Right hindlimb (tissue), 1 donor: Measurements from ENCODE around the gene HFM1.
A peak's percentile ranks its signal among the peaks of the same experiment; 100 is the strongest.
"Not testable (repeated sequence)": the region's sequence is repeated elsewhere in the genome, so short reads cannot be mapped to it uniquely, and the experiment has no call there.

Experiments used
- DNase-seq: peaks from one replicate; pipeline ENCODE4 v3.0.0-alpha.2; 2018

The HFM1 gene

DNA sequence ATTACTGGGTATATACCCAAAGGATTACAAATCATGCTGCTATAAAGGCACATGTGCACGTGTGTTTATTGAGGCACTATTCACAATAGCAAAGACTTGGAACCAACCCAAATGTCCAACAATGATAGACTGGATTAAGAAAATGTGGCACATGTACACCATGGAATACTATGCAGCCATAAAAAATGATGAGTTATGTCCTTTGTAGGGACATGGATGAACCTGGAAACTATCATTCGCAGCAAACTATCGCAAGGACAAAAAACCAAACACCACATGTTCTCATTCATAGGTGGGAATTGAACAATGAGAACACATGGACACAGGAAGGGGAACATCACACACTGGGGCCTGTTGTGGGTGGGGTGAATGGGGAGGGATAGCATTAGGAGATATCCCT lies 32.4 kb downstream of the HFM1 start:
- DNase-seq, result not testable (repeated sequence)

DNA sequence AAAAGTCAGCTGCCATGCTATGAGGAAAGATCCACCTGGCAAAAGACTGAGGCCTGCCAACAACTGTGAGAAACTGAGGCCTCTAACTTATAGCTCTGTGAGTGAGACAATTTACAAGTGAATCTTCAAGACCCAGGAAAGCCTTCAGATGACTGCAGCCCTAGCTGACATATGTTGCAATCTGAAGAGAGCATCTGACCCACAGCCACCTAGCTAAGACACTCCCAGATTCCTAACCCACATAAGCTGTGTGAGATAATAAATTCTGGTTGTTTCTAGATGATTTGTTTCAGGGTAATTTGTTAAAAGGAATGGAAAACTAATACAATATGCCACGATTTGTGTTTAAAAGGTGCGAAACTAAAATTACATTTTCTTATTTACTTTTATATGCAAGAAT lies 55.1 kb downstream of the HFM1 start:
- DNase-seq, result no peak

DNA sequence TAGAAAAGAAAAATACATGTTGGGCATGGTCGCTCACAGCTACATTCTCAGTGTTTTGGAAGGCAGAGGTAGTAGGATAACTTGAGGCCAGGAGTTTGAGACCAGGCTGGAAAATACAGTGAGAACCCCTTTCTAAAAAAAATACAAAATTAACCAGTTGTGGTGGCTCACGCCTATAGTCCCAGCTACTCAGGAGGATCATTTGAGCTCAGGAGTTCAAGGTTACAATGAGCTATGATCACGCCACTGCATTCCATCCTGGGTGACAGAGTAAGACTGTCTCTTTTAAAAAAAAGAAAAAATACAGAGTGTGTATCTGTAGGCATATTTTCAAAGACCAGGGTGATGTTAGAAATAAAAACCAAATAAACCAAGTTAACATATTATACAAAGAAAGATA lies 57.8 kb downstream of the HFM1 start:
- DNase-seq, result no peak

DNA sequence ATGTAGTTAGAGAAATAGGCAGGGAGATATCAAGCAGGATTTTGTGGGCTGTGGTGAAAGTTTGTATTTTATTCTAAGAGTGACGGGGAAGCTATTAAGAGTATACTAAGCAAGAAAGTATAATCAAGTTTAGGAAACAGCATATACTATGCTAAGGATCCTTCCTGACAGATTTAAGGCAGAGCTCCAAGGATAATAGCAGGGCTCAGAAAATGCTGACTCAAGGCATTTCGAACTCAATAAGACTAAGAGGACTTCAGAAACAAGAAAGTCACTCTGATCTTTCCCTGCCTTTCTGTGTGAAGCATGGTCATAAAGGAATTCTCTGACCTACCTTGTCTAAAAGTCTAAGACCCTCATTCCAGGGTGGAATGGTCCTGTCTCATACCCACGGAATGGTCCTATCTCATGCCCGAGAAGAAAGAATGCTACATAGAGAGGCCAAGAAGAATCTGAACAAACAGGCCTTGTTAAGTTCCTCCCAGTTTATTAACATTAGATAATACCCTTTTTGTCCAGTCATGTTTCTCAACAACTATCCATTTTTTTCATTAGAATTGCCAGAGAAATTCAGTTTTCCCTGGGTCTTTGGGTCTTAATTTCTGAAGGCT lies 59.1 kb downstream of the HFM1 start:
- DNase-seq, result no peak

DNA sequence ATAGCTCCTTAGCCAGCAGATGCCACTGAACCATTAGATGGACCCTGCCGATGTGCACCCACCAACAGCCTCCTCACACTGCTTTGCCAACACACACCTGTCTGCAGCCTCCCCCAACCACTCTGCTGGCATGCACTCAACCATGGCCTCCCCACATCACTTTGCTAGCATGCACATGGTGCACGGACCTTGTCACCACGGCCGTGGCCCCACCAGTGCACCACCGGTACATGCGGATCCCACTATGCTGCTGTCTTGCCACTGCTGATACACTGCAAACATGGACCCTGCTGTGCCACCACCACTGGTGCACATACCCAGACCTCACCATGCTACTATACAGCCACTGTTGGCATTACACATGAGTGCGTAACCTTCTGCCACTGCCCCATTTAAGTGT lies 66.1 kb downstream of the HFM1 start:
- no peak for DNase-seq

DNA sequence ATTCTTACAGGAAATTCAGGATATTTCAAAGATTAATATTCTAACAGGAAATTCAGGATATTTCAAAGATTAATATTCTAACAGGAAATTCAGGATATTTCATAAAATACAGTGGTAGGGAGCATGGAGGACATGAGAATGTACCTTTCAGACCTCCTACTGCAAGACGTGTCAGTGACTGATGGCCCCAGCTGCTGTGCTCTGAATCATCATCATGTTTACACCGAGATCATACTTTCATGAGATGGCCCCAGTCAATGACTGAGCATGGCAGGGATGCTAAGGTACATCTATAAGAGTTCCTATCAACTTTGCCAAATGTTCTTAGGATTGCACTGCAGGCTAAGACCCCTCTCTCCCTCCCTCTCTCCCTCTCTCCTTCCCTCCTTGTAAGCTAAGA lies 69.0 kb downstream of the HFM1 start:
- no peak for DNase-seq

DNA sequence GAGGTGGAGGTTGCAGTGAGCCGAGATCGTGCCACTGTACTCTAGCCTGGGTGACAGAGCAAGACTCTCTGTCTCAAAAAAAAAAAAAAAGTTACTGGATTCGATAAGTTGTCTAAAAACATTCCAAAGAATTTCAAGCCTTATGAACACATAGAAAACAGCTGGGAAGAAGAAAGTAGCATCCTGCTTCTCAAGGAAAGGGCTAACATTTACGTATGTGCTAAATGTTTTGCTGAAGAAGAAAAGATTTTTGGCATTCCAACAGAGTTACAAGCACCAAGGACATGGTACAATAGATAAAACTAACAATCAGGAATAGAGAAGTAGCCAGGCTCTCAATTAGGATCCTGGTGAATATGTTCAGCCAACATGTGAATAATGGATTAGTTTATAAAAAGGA lies 69.8 kb downstream of the HFM1 start:
- DNase-seq, result no peak

DNA sequence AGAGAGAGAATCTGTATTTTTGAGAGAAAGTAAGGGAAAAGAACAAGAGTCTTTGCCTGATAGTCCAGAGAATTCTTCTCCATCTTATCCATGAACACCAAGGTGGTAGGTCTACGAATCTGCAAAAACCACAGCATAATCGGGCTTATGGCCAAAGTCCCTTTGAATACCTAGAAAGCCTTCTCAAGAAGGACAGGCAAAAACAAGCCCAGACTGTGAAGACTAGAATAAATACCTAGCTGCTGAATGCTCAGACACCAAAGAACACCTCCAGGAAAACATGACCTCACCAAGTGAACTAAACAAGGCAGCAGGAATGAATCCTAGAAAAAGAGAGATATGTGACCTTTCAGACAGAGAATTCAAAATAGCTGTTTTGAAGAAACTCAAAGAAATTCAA lies 79.2 kb downstream of the HFM1 start:
- no peak for DNase-seq

DNA sequence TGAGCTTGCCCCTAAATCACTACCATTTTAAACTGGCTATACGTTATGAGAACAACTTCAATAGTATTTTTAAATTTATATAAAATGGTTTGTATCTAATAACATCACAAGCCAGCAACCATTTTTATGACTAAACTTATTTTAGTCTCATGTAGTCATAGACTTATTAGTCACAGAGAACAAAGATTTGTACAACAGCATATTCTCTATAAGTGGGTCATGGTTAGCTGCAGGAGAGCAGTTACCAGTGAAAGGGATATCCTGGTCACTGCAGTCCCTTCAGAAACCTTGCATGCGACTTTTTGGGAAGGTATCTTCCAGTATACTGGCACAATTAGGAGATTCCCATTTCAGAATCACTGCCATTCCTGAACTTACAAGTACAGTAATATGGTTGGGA lies 90.0 kb downstream of the HFM1 start:
- DNase-seq, result no peak

DNA sequence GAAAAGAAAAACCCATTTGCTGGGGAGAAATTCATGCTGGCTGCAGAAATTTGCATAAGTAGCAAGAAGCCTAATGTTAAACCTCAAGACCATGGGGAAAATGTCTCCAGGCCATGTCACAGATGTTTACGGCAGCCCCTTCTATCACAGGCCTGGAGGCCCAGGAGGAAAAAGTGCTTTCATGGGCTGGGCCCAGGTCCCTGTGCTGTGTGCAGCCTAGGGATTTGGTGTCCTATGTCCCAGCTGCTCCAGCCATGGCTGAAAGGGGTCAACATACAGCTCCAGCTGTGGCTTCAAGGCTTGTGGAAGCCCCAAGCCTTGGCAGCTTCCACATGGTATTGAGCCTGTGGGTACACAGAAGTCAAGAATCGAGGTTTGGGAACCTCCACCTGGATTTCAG lies 93.0 kb downstream of the HFM1 start:
- no peak for DNase-seq

DNA sequence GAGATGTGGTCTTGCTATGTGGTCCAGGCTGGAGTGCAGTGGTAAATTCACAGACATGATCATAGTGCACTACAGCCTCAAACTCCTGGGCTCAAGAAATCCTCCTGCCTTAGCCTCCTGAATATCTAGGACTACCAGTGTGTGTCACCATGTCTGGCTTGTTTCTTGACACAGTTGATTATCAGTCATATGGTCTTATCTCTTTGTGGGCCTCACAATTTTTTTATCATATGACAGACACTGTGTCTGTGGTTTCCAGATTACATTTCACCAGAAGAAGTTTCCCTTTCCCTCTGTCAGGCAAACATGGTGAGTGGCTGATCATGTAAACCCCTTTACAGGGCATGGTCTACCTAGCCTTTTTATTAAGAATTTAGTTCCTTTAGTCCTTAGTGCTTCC lies 96.1 kb downstream of the HFM1 start:
- DNase-seq, result no peak

DNA sequence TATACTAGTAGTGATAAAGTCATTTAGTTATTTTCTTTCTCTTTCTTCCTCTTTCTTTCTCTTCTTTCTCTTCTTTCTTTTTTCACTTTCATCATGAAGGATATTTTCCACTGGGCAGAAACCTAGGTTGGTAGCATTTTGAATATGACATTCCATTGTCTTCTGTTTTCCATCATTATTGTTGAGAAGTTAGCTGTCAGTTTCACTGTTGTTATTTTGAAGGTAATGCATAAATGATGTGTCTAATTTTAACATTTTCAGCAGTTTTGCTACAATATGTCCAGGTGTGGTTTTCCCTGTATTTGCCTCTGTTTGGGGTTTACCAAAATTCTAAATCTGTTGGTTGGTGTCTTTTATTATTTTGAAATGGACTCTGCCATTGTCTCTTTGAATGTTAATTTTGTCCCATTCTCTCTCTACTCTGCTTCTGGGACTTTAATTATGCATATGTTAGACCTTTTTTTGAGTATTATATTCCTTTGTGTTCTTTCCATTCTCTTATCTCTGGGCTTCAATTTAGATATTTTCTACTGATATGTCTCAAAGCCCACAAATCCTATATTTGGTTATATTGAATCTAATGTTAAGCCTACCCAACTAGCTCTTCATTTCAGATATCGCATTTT lies 96.7 kb downstream of the HFM1 start:
- no peak for DNase-seq

DNA sequence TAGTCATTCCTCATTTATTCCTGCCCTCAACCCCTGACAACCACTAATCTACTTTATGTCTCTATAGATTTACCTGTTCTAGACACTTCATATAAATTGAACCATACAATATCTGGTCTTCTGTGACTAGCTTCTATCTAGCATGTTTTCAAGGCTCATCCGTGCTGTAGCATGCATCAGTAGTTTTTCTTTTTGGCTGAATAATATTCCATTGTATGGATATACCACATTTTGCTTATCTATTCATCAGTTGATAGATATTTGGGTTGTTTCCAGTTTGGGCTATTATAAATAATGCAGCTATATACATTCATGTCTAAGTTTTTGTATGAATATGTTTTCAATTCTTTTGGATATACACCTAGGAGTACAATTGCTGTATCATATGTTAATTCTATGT lies 101.5 kb downstream of the HFM1 start:
- DNase-seq, result no peak

DNA sequence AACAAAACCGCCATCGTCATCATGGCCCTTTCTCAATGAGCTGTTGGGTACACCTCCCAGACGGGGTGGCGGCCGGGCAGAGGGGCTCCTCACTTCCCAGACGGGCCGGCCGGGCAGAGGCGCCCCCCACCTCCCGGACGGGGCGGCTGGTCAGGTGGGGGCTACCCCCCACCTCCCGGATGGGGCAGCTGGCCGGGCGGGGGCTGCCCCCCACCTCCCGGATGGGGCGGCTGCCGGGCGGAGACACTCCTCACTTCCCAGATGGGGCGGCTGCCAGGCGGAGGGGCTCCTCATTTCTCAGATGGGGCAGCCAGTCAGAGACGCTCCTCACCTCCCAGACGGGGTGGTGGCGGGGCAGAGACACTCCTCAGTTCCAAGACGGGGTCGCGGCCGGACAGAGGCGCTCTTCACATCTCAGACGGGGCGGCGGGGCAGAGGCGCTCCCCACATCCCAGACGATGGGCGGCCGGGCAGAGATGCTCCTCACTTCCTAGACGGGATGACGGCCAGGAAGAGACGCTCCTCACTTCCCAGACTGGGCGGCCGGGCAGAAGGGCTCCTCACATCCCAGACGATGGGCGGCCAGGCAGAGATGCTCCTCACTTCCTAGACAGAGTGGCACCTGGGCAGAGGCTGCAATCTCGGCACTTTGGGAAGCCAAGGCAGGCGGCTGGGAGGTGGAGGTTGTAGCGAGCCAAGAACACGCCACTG lies 115.6 kb downstream of the HFM1 start:
- not testable (repeated sequence) for DNase-seq

DNA sequence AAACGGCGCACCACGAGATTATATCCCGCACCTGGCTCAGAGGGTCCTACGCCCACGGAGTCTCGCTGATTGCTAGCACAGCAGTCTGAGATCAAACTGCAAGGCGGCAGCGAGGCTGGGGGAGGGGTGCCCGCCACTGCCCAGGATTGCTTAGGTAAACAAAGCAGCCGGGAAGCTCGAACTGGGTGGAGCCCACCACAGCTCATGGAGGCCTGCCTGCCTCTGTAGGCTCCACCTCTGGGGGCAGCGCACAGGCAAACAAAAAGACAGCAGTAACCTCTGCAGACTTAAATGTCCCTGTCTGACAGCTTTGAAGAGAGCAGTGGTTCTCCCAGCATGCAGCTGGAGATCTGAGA lies 117.7 kb downstream of the HFM1 start:
- DNase-seq, result not testable (repeated sequence)

DNA sequence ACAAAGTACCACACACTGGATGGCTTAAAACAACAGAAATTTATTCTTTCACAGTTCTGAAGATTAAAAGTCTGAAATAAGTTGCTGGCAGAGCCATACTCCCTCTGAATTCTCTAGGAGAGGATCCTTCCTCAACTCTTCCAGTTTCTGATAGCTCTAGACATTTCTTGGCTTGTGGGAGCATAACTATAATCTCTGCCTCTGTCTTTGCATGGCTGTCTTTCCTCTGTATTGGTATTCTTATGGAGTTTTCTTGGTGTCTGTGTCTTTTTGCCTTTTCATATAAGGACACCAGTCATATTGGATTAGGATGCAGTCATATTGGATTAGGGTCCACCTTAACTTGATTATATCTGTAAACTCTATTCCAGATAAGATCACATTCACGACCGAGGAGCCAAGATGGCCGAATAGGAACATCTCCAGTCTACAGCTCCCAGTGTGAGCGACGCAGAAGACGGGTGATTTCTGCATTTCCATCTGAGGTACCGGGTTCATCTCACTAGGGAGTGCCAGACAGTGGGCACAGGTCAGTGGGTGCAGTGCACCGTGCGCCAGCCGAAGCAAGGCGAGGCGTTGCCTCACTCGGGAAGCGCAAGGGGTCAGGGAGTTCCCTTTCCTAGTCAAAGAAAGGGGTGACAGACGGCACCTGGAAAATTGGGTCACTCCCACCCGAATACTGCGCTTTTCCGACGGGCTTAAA lies 118.2 kb downstream of the HFM1 start:
- DNase-seq, result not testable (repeated sequence)

DNA sequence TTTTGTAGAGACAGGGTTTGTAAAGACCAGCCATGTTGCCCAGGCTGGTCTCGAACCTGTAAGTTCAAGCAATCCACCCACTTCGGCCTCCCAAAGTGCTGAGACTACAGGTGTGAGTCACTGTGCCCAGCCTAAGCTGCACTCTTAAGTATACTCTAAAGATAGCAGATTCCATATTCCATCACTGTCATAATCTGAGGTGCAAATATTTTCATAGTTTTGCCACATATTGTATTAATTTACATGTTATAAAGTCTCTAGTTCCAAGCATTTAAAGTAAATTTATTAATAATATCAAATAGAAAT lies 121.3 kb downstream of the HFM1 start:
- no peak for DNase-seq

DNA sequence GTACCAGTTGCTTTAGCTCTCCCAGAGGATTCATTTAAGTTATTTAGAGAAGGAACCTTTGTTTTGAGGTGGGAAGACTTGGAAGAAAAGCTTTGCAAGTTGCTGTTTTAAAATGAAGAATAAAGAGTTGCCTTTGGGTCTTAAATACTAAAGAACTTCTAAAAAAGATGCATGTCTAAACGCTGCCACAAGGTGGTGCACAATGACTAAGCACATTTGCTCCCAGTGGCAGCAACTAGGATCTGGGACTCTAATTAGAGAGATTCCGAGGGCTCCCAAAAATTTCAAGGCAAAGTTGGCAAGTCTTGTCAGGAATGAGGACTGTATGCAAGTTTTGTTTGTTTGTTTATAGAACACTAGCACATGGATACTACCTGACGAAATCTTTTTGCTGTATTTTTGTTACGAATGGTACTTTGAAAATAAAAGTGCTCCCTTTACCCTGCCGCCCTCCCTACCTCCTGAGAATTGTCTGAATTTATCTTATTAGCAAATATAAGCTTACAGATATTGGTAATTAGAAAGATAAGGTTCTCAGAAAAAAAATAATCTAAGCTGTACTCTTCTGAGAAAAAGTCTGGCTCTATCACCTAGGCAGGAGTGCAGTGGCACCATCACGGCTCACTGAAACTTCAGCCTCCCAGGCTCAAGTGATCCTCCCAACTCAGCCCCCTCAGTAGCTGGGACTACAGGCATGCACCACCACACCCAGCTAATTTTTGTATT lies 121.8 kb downstream of the HFM1 start:
- DNase-seq, result peak; percentile 60

DNA sequence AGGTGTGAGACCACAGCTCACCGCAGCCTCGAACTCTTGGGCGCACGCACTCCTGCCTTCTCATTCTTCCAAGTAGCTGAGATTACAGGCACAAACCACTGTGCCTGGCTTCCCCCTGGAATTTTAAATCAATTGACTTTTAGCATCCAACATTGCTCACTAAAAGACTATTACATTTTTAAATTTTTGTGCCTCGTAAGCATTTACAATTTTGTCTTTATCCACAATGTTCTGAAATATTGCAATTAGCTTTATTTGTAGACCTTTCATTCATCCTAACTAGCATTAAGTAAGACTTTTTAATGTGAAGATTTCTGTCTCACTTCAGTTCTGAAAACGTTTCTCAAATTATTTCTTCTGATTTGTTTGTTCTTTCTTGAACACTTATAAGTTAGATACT lies 122.9 kb downstream of the HFM1 start:
- no peak for DNase-seq

DNA sequence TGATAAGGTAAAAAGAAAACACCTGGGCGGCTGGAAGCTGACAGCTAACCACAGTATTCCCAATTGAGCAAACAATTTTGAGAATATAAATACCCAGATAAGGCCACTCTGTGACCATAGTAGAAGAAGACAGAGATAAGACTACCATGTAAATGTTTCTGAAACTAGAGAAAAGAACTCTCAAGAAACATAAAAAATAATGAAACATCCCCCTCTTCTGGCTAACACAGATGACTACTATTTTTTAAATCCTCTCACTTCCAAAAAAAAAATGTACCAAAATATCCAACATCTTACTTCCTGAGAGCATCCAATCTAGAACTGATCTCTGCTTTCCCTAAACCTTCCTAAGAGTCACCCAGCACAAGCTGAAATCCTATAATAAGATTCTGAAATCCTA lies 125.9 kb downstream of the HFM1 start:
- no peak for DNase-seq

DNA sequence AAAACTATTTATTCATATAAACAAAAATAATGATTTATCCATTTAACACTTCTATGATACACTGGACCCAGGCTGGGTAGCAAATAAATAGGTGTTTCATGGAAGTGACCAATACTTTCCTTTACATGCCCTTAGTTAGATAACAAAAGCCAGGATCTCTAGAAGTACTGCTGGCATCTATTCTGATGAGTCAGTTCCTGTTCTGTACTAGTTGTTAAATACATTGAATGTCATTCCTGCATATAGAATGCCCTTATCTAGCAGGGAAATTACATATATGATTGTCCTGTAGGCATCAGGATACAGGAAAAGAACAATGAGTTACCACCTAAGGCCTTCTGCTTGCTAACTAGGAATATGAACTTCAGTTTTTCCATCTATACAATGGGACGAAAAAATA lies 130.8 kb downstream of the HFM1 start:
- DNase-seq, result no peak

DNA sequence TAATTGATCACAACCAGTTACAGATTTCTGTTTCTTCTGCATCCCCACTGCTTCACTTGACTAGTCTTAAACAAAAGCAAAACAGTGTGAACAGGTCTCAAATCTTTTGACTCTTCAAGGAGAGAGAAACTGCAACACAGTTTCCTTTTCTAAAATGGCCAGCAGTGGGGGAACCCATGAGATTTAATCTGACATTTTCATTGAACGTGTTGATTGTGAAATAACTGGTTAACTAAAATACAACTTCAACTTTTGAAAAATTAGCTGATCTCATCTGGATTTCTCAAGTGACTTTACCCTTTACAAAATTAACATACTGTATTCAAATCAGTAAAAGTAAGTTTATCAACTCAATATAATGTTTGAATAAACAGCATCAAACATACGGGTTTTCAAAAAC lies 143.0 kb downstream of the HFM1 start:
- no peak for DNase-seq

DNA sequence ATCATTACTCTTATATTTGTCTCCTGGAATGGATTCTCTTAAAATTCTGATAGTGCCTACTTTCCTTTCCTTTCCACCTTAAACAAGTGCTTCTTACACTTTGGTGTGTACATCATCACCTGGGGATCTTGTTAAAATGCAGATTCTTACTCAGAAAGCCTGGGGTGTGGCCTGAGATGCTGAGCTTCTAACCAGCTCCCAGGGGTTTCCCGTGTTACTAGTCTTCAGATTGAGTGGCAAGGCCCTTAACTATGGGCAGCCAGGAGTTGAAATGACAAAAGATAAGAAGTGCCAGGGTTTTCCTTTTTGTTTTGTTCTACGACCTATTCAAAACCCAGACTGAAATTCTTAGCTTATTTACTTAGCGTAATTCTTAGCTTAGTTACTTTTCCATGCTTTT lies 159.2 kb downstream of the HFM1 start:
- DNase-seq, result no peak

DNA sequence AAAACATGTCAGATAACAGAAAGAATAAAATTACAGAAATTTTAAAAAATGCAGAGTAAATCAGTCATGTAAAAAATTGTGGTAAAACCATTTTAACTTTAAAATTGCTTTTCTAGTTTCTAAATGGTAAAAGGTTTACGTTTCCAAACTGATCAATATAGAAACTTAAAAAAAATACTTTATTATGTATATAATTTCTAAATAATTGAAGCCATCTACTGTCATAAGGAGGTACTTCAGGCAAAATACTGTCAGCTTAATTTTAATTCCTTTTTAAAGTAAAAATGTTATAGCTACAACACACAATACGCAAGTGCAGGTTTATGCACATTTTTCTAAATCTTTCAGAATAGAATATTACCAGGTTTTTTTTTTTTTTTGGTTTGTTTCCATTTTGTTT lies 159.9 kb downstream of the HFM1 start:
- no peak for DNase-seq
